Measurements from ENCODE around the gene GPATCH4.
A peak's percentile ranks its signal among the peaks of the same experiment; 100 is the strongest.

The GPATCH4 gene

DNA sequence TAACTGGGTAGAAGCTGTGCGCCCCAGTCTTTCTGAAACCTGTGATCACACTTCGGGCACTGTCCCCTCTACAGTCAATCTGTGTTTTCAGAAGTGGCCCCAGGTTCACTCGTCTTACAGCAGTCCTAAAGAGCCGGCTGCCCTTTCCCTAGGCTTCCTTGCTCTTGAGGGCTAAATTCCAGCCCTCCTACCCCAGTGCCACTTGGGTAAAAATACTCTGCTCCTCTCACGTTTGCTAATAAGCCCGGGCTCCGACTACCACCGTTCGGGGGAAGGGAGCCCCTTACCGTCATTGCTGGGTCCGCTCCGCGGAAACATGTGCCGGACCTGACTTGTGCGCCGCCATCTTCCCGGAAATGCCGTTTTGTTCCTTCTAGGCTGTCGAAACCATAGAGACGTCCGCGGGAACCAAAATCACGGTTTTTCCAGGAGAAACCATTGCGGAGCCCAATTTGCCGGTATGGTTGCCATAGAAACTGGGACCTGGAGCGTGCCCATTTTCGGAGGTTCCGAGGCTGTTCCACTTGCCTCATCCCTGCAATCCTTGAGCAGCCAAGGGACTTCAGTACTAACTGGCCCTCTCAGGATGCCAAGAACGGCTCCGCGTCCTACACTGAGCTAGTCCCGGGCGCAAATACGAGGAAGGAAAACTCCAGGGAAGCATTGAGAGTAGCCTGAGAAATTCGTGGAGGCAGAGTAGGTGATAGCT is at the start of gene GPATCH4:
TSS of gene GPATCH4 (minus strand) at position 358 of the 709 bp plus-strand sequence.
- Histone ChIP-seq H3K9ac (ENCODE audit: insufficient read length, low read depth) (peak within 1 kb of the TSS; percentile 95), H3K9me3 (ENCODE audit: insufficient read depth, low read length) (no peaks in the 10 kb centered on the region), H3K27me3 (ENCODE audit: insufficient read depth, insufficient read length) (no peaks in the 10 kb centered on the region), H3K36me3 (ENCODE audit: insufficient read depth, insufficient read length, low read length) (peaks cover 36% of the 10 kb centered on the region), H3K4me1 (ENCODE audit: insufficient read depth, insufficient read length) (peaks cover 2% of the 10 kb centered on the region), H3K4me3 (ENCODE audit: insufficient read length, low read depth) (peak within 1 kb of the TSS; percentile 93)
- TF ChIP-seq SUZ12 (IDR thresholded peaks at IDR 0.05; ENCODE audit: extremely low read depth, insufficient read depth, insufficient read length) (no peak), YY1 (IDR thresholded peaks at IDR 0.05; ENCODE audit: insufficient read depth, insufficient read length) (peak; percentile 95)
- peak; percentile 93 for DNase-seq (ENCODE audit: low read depth, low spot score)

DNA sequence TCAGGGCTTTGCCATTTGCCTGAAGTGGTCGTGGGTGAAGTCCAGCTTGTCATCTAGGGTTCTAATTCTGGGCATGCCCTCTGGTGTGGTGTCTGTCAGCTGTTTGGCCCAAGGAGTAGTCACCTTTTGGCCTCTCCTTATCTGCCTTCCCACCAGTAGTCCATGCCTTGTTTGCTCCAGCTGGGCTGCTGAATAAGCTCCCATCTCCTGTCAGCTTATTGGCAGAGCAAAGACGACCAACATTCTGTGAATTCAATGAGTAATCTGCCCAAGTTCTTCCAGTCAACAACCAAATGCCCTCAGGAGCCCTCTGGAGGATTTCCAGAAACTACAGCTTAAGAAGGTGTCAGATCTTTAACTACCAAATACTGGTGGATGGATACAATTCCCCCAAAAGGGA is 47.7 kb upstream of the GPATCH4 start:
- no peak for TF ChIP-seq YY1 (IDR thresholded peaks at IDR 0.05; ENCODE audit: insufficient read depth, insufficient read length)
- no peak for TF ChIP-seq SUZ12 (IDR thresholded peaks at IDR 0.05; ENCODE audit: extremely low read depth, insufficient read depth, insufficient read length)
- TF ChIP-seq ZNF274 (IDR thresholded peaks at IDR 0.05; ENCODE audit: low read depth, low read length) = no peak
- Histone ChIP-seq H3K4me1 (ENCODE audit: insufficient read depth, insufficient read length) (peaks cover 2% of the 10 kb centered on the region), H3K27me3 (ENCODE audit: insufficient read depth, insufficient read length) (peaks cover 25% of the 10 kb centered on the region), H3K9ac (ENCODE audit: insufficient read length, low read depth) (no peak overlapping the region), H3K36me3 (ENCODE audit: insufficient read depth, insufficient read length, low read length) (no peaks in the 10 kb centered on the region), H3K4me3 (ENCODE audit: insufficient read length, low read depth) (no peak overlapping the region), H3K9me3 (ENCODE audit: insufficient read depth, low read length) (no peaks in the 10 kb centered on the region)
- DNase-seq (ENCODE audit: low read depth, low spot score) = no peak

DNA sequence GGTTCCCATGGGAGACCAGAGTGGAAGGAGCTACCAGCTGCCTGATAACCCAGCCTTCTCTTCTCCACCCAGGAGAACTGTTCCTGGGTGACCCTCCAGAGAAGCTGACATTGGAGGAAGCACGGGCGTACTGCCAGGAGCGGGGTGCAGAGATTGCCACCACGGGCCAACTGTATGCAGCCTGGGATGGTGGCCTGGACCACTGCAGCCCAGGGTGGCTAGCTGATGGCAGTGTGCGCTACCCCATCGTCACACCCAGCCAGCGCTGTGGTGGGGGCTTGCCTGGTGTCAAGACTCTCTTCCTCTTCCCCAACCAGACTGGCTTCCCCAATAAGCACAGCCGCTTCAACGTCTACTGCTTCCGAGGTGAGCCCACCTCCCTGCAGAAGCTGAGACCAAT is 47.2 kb upstream of the GPATCH4 start:
- TF ChIP-seq ZNF274 (IDR thresholded peaks at IDR 0.05; ENCODE audit: low read depth, low read length) = no peak
- TF ChIP-seq SUZ12 (IDR thresholded peaks at IDR 0.05; ENCODE audit: extremely low read depth, insufficient read depth, insufficient read length) = no peak
- TF ChIP-seq YY1 (IDR thresholded peaks at IDR 0.05; ENCODE audit: insufficient read depth, insufficient read length) = no peak
- no peaks in the 10 kb centered on the region for H3K36me3 ChIP-seq (ENCODE audit: insufficient read depth, insufficient read length, low read length)
- DNase-seq (ENCODE audit: low read depth, low spot score) = no peak
- H3K9me3 ChIP-seq (ENCODE audit: insufficient read depth, low read length) = no peaks in the 10 kb centered on the region
- no peak overlapping the region for H3K4me3 ChIP-seq (ENCODE audit: insufficient read length, low read depth)
- H3K9ac ChIP-seq (ENCODE audit: insufficient read length, low read depth) = no peak overlapping the region
- H3K27me3 ChIP-seq (ENCODE audit: insufficient read depth, insufficient read length) = peaks cover 30% of the 10 kb centered on the region
- H3K4me1 ChIP-seq (ENCODE audit: insufficient read depth, insufficient read length) = peaks cover 2% of the 10 kb centered on the region

DNA sequence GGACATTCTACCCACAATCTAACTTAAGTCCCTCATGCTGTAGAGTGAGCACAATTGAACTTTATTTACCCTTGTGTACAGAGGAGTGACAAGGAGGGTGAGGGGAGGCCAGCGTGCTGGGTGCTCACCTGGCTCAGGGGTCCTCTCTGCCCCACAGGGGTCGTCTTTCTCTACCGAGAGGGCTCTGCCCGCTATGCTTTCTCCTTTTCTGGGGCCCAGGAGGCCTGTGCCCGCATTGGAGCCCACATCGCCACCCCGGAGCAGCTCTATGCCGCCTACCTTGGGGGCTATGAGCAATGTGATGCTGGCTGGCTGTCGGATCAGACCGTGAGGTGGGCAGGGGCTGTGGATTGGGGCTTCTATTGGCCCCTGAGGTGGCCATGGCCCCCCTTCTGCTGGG is 46.1 kb upstream of the GPATCH4 start:
- Histone ChIP-seq H3K27me3 (ENCODE audit: insufficient read depth, insufficient read length) (peaks cover 41% of the 10 kb centered on the region), H3K9me3 (ENCODE audit: insufficient read depth, low read length) (no peaks in the 10 kb centered on the region), H3K36me3 (ENCODE audit: insufficient read depth, insufficient read length, low read length) (no peaks in the 10 kb centered on the region), H3K4me3 (ENCODE audit: insufficient read length, low read depth) (no peak overlapping the region), H3K9ac (ENCODE audit: insufficient read length, low read depth) (no peak overlapping the region), H3K4me1 (ENCODE audit: insufficient read depth, insufficient read length) (peaks cover 4% of the 10 kb centered on the region)
- TF ChIP-seq SUZ12 (IDR thresholded peaks at IDR 0.05; ENCODE audit: extremely low read depth, insufficient read depth, insufficient read length) (no peak), YY1 (IDR thresholded peaks at IDR 0.05; ENCODE audit: insufficient read depth, insufficient read length) (no peak)
- no peak for DNase-seq (ENCODE audit: low read depth, low spot score)

DNA sequence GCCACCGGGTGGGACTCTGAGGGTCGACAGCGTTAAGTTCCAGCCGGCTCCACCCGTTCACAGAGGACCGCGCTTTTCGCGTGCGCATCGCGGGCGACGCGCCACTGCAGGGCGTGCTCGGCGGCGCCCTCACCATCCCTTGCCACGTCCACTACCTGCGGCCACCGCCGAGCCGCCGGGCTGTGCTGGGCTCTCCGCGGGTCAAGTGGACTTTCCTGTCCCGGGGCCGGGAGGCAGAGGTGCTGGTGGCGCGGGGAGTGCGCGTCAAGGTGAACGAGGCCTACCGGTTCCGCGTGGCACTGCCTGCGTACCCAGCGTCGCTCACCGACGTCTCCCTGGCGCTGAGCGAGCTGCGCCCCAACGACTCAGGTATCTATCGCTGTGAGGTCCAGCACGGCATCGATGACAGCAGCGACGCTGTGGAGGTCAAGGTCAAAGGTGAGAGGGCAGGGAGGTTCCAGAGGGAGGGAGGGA is 45.5 kb upstream of the GPATCH4 start:
- Histone ChIP-seq H3K36me3 (ENCODE audit: insufficient read depth, insufficient read length, low read length) (no peaks in the 10 kb centered on the region), H3K4me3 (ENCODE audit: insufficient read length, low read depth) (no peak overlapping the region), H3K4me1 (ENCODE audit: insufficient read depth, insufficient read length) (peaks cover 5% of the 10 kb centered on the region), H3K9me3 (ENCODE audit: insufficient read depth, low read length) (no peaks in the 10 kb centered on the region), H3K27me3 (ENCODE audit: insufficient read depth, insufficient read length) (peaks cover 44% of the 10 kb centered on the region), H3K9ac (ENCODE audit: insufficient read length, low read depth) (no peak overlapping the region)
- no peak for DNase-seq (ENCODE audit: low read depth, low spot score)
- TF ChIP-seq ZNF274 (IDR thresholded peaks at IDR 0.05; ENCODE audit: low read depth, low read length) (no peak), YY1 (IDR thresholded peaks at IDR 0.05; ENCODE audit: insufficient read depth, insufficient read length) (no peak), SUZ12 (IDR thresholded peaks at IDR 0.05; ENCODE audit: extremely low read depth, insufficient read depth, insufficient read length) (no peak)

DNA sequence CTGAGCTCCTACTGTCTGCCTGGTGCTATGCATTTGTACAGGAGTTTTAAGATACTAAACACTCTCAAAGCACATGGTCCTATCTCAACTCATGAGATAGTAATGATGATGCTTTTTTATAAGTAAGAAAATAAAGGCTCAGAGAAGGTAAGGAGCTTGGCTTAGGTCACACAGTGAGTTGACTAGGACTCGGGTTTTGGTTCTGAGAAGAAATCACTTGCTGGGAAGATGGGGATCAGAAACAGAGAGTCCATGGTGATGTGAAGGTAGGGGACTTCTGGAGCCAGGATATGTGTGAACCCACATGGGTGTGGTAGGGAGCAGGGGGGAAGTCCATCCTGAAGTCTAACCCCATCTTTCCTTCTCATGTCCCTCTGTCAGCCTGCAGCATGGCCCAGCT is 44.4 kb upstream of the GPATCH4 start:
- no peak for DNase-seq (ENCODE audit: low read depth, low spot score)
- Histone ChIP-seq H3K9me3 (ENCODE audit: insufficient read depth, low read length) (no peaks in the 10 kb centered on the region), H3K27me3 (ENCODE audit: insufficient read depth, insufficient read length) (peaks cover 51% of the 10 kb centered on the region), H3K4me3 (ENCODE audit: insufficient read length, low read depth) (no peak overlapping the region), H3K4me1 (ENCODE audit: insufficient read depth, insufficient read length) (peaks cover 12% of the 10 kb centered on the region), H3K9ac (ENCODE audit: insufficient read length, low read depth) (no peak overlapping the region), H3K36me3 (ENCODE audit: insufficient read depth, insufficient read length, low read length) (no peaks in the 10 kb centered on the region)
- TF ChIP-seq ZNF274 (IDR thresholded peaks at IDR 0.05; ENCODE audit: low read depth, low read length) = no peak
- TF ChIP-seq SUZ12 (IDR thresholded peaks at IDR 0.05; ENCODE audit: extremely low read depth, insufficient read depth, insufficient read length) = no peak
- no peak for TF ChIP-seq YY1 (IDR thresholded peaks at IDR 0.05; ENCODE audit: insufficient read depth, insufficient read length)

DNA sequence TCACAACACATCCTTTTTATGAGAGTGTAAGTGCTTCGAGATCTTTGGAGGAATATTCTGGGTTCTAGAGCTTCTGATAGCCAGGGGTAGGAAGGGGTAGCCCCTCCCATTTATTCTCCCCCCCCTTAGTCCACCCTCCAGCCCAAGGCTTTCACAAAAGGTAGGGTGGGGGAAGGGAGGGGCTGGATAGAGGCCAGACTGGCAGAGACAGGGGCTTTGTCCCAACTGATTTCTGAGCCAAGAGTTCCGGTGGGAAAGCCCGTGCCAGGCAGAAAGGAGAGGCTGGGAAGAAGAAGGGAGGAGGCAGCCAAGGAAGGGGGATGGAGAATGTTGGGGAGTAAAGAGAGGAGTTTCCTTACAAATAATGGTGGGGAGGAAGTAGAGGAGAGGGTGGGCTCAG is 43.8 kb upstream of the GPATCH4 start:
- H3K27me3 ChIP-seq (ENCODE audit: insufficient read depth, insufficient read length) = peaks cover 51% of the 10 kb centered on the region
- H3K4me3 ChIP-seq (ENCODE audit: insufficient read length, low read depth) = no peak overlapping the region
- H3K9me3 ChIP-seq (ENCODE audit: insufficient read depth, low read length) = no peaks in the 10 kb centered on the region
- no peak overlapping the region for H3K9ac ChIP-seq (ENCODE audit: insufficient read length, low read depth)
- TF ChIP-seq SUZ12 (IDR thresholded peaks at IDR 0.05; ENCODE audit: extremely low read depth, insufficient read depth, insufficient read length) (no peak), YY1 (IDR thresholded peaks at IDR 0.05; ENCODE audit: insufficient read depth, insufficient read length) (no peak), ZNF274 (IDR thresholded peaks at IDR 0.05; ENCODE audit: low read depth, low read length) (no peak)
- no peaks in the 10 kb centered on the region for H3K36me3 ChIP-seq (ENCODE audit: insufficient read depth, insufficient read length, low read length)
- DNase-seq (ENCODE audit: low read depth, low spot score) = no peak
- peaks cover 12% of the 10 kb centered on the region for H3K4me1 ChIP-seq (ENCODE audit: insufficient read depth, insufficient read length)
